ENCODE results near the gene MRPS14. TPM values are rescaled to one million over a fixed set of nuclear protein-coding genes. Genes with fewer than 3 reads are reported as not detected.
A peak's percentile ranks its signal among the peaks of the same experiment; 100 is the strongest.

MRPS14 gene
- total and polyA plus RNA-seq, 9 of the 15 experiments (the other 6 are each of a cell fraction or from before 2014, with no cell fraction given), result 38.1 to 231 (median 54.9) TPM

DNA sequence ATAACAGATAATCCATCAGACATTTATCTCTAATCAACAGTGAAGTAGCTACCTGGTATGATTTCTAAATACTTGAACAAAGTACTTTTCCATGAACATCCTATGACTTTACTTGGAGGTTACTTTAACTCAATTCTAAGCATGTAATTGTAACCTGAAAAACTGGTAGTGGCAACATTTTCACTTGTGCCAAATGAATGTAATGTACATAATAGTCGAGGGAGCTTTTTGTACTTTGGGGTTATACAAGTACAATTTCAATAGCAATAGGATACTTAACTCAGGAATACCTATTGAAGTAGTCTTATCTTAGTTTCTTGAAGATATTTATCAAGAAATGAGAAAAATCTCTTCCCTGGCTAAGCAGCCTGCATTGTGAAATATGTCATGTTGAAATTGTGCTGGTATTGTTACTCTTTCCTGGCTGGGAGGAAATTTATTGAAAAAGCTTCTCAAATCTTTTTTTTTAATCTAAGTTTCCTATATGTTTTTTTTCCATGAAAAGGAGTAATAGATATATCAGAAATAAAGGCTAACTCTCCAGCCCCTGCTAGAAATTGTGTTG lies 57.1 kb downstream of the MRPS14 start (continued):
- TF ChIP-seq NCOA2 (IDR thresholded peaks at IDR 0.05; ENCODE audit: partially characterized antibody in 2 of 2) (no peak), SMAD4 (CRISPR knock-in tag; conservative IDR thresholded peaks at IDR 0.05) (no peak), ZFPM2 (CRISPR knock-in tag; IDR thresholded peaks at IDR 0.05) (no peak), ZBTB8A (IDR thresholded peaks at IDR 0.05; ENCODE audit: partially characterized antibody) (no peak), ETS2 (tag; IDR thresholded peaks at IDR 0.05; ENCODE audit: borderline replicate concordance, poor library complexity, severe bottlenecking) (no peak)
- TF ChIP-seq, protein P1, sequence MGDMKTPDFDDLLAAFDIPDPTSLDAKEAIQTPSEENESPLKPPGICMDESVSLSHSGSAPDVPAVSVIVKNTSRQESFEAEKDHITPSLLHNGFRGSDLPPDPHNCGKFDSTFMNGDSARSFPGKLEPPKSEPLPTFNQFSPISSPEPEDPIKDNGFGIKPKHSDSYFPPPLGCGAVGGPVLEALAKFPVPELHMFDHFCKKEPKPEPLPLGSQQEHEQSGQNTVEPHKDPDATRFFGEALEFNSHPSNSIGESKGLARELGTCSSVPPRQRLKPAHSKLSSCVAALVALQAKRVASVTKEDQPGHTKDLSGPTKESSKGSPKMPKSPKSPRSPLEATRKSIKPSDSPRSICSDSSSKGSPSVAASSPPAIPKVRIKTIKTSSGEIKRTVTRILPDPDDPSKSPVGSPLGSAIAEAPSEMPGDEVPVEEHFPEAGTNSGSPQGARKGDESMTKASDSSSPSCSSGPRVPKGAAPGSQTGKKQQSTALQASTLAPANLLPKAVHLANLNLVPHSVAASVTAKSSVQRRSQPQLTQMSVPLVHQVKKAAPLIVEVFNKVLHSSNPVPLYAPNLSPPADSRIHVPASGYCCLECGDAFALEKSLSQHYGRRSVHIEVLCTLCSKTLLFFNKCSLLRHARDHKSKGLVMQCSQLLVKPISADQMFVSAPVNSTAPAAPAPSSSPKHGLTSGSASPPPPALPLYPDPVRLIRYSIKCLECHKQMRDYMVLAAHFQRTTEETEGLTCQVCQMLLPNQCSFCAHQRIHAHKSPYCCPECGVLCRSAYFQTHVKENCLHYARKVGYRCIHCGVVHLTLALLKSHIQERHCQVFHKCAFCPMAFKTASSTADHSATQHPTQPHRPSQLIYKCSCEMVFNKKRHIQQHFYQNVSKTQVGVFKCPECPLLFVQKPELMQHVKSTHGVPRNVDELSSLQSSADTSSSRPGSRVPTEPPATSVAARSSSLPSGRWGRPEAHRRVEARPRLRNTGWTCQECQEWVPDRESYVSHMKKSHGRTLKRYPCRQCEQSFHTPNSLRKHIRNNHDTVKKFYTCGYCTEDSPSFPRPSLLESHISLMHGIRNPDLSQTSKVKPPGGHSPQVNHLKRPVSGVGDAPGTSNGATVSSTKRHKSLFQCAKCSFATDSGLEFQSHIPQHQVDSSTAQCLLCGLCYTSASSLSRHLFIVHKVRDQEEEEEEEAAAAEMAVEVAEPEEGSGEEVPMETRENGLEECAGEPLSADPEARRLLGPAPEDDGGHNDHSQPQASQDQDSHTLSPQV (IDR thresholded peaks at IDR 0.05), result 0 out of 2 replicates have a peak, but pooled peaks have one; percentile 2
- TF ChIP-seq, protein P2, sequence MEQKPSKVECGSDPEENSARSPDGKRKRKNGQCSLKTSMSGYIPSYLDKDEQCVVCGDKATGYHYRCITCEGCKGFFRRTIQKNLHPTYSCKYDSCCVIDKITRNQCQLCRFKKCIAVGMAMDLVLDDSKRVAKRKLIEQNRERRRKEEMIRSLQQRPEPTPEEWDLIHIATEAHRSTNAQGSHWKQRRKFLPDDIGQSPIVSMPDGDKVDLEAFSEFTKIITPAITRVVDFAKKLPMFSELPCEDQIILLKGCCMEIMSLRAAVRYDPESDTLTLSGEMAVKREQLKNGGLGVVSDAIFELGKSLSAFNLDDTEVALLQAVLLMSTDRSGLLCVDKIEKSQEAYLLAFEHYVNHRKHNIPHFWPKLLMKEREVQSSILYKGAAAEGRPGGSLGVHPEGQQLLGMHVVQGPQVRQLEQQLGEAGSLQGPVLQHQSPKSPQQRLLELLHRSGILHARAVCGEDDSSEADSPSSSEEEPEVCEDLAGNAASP (IDR thresholded peaks at IDR 0.05), result no peak
- TF ChIP-seq, protein P3, sequence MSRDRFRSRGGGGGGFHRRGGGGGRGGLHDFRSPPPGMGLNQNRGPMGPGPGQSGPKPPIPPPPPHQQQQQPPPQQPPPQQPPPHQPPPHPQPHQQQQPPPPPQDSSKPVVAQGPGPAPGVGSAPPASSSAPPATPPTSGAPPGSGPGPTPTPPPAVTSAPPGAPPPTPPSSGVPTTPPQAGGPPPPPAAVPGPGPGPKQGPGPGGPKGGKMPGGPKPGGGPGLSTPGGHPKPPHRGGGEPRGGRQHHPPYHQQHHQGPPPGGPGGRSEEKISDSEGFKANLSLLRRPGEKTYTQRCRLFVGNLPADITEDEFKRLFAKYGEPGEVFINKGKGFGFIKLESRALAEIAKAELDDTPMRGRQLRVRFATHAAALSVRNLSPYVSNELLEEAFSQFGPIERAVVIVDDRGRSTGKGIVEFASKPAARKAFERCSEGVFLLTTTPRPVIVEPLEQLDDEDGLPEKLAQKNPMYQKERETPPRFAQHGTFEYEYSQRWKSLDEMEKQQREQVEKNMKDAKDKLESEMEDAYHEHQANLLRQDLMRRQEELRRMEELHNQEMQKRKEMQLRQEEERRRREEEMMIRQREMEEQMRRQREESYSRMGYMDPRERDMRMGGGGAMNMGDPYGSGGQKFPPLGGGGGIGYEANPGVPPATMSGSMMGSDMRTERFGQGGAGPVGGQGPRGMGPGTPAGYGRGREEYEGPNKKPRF (IDR thresholded peaks at IDR 0.05; ENCODE audit: low read depth, low read length), result no peak

All from K562 (cell line).